Neuron (in vitro differentiated cells): ENCODE data around the gene RAB11FIP3.

Source experiments
- H2AFZ ChIP-seq: one replicate; pipeline ENCODE4 v1.6.1; 2013; ENCODE audit warnings: low read depth, mild to moderate bottlenecking, inconsistent platforms, low read length, moderate library complexity
- H3K27me3 ChIP-seq: one replicate; pipeline ENCODE4 v1.6.1; 2013; ENCODE audit warnings: low read length; ENCODE audit not compliant: insufficient read depth
- H3K36me3 ChIP-seq: one replicate; pipeline ENCODE4 v1.6.1; 2013; ENCODE audit warnings: low read length; ENCODE audit not compliant: insufficient read depth
- H3K4me1 ChIP-seq: one replicate; pipeline ENCODE4 v1.6.1; 2013; ENCODE audit warnings: low read length; ENCODE audit not compliant: insufficient read depth
- H3K4me3 ChIP-seq: 2 replicates; pipeline ENCODE4 v1.5.1; 2013; ENCODE audit warnings: mild to moderate bottlenecking, low read length, moderate library complexity
- H3K9me3 ChIP-seq: one replicate; pipeline ENCODE4 v1.6.1; 2013; ENCODE audit warnings: low read length

Gene RAB11FIP3

DNA sequence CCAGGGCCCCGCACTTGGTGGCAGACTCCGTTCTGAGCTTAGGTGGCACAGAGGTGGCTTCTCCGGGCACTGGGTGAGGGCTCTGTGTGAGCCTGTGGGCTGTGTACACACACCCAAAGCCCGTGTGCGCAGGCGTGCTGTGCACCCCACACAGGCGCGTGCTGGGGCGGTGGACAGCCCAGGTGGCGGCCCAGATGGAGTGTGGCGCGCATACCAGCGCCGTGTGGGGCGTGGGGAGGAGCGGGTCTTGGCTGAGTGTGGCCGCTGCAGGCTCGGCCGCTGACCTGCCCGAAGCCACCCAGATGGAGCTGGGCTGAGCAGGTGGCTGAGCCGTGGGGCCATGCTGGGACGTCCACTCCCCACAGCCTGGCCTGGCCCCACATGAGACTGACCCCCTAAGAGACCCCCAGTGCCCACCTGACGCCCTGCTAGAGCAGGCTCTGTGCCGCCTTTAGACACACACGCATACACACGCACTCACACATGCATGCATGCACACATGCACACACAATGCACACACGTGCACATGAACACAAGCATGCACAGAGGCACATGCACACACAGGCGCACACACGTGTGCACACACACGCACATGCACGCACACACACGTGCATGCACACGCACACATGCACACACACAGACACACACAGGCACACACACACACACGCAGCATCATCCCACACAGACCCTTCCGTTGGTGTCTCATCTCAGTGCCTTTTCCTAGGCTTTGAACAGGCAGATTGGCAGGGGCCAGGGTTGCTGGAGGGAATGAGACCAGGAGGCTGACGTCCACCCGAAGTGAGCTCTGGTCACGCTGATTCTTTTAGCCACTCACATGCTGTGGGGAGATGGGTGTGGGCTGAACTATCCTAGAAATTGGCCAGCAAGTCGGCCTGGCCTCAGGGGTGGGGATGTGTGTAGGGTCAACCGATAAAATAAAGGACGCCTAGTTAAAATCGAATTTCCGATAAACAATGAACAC is 136.8 kb downstream of the RAB11FIP3 start:
- Histone ChIP-seq H3K4me3 (no peak overlapping the region), H3K9me3 (no peaks in the 10 kb centered on the region), H3K4me1 (peaks cover 32% of the 10 kb centered on the region), H2AFZ (no peak overlapping the region), H3K27me3 (peaks cover 41% of the 10 kb centered on the region), H3K36me3 (no peaks in the 10 kb centered on the region)

DNA sequence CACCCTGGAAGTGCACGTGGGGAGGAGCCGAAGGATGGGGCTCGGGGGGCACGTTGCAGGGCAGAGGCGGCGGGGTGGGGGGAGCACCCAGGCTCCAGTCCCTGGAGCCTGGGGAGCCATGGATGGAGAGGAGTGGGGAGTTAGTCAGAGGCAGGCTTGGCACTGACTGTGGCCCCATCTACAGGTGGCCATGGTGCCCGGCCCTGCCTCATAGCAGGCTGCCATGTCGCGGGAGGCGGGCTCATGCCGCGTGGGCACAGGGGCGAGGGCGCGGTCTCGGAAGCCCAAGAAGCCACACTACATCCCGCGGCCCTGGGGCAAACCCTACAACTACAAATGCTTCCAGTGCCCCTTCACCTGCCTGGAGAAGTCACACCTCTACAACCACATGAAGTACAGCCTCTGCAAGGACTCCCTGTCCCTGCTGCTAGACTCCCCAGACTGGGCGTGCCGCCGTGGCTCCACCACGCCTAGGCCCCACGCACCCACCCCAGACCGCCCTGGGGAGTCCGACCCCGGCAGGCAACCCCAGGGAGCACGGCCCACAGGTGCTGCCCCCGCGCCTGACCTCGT is 137.7 kb downstream of the RAB11FIP3 start:
- Histone ChIP-seq H3K27me3 (peaks cover 39% of the 10 kb centered on the region), H3K9me3 (no peaks in the 10 kb centered on the region), H3K36me3 (no peaks in the 10 kb centered on the region), H3K4me3 (no peak overlapping the region), H3K4me1 (peaks cover 32% of the 10 kb centered on the region), H2AFZ (no peak overlapping the region)

DNA sequence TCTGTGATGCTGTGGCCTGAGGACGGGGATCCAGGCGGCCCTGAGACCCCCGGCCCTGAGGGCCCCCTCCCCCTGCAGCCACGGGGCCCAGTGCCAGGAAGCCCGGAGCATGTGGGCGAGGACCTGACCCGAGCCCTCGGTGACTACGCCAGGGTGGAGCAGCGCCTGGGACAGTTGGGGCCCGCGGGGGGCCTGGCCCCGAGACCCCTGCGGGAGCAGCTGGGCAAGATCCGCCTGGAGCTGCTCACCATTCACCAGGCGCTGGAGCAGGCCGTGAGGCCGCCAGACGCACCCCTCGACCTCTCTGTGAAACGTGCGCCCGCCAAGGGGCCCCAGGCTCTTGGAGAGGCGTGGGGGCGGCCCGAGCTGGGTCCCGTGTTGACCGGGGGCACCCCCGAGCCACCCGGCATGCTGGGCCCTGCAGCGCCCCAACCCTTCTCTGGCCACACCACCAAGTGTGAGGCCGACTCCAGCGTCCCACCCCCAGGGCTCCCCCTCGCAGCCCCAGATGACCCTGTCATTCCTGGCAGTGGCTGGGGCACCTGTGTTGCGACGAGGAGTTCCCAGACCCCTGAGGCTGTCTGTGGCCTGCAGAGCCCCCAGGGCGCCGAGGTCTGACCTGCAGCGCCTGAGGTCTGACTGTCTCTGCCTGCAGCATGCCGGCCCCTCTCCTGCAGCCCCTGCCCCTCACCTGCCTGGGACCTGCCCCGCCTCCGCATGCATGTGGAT is 139.4 kb downstream of the RAB11FIP3 start:
- Histone ChIP-seq H3K36me3 (no peaks in the 10 kb centered on the region), H3K4me1 (peaks cover 34% of the 10 kb centered on the region), H3K27me3 (peaks cover 22% of the 10 kb centered on the region), H3K9me3 (no peaks in the 10 kb centered on the region), H3K4me3 (no peak overlapping the region), H2AFZ (no peak overlapping the region)

DNA sequence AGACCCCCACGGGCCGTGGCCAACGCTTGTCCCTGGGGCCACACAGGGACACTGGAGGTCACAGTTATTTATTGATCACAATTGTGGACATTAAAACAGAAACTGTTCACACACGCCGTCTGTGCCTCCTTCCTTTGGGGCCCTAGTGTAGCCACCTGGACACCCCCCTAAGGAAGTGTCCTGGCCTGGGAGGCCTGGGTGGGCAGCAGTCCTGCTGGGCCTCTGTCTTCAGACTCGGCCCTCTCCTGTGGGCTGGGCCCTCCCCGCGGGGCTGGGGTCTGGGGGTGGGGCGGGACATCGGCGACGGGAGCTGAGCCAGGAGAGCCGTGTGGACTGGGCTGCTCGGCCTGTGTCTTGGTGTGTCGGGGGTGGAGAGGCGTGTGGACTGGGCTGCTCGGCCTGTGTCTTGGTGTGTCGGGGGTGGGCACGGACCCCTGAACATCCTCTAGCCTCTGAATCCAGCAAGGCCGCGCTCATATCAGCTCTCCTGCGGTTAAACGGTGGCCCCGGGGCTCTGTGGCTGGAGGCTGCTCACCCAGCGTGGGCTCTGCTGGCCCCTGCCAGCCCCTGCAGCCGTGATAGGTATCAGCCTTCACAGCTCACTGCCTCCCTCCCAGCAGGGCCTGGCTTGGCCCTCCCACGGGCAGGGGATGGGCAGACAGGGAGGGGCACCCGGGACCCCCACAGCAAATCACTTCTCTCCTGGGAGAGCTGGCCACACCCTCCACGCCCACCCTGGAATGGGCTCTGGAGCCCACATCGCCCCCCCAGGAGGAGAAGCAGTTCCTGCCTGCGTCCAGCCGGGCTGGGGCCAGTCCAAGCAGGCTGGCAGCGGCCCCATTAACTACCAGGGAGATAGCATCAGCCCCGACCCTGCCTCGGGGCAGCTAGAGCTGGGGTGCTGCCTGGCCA is 140.2 kb downstream of the RAB11FIP3 start:
- Histone ChIP-seq H3K4me1 (peaks cover 35% of the 10 kb centered on the region), H2AFZ (no peak overlapping the region), H3K27me3 (peaks cover 20% of the 10 kb centered on the region), H3K36me3 (no peaks in the 10 kb centered on the region), H3K4me3 (no peak overlapping the region), H3K9me3 (no peaks in the 10 kb centered on the region)

DNA sequence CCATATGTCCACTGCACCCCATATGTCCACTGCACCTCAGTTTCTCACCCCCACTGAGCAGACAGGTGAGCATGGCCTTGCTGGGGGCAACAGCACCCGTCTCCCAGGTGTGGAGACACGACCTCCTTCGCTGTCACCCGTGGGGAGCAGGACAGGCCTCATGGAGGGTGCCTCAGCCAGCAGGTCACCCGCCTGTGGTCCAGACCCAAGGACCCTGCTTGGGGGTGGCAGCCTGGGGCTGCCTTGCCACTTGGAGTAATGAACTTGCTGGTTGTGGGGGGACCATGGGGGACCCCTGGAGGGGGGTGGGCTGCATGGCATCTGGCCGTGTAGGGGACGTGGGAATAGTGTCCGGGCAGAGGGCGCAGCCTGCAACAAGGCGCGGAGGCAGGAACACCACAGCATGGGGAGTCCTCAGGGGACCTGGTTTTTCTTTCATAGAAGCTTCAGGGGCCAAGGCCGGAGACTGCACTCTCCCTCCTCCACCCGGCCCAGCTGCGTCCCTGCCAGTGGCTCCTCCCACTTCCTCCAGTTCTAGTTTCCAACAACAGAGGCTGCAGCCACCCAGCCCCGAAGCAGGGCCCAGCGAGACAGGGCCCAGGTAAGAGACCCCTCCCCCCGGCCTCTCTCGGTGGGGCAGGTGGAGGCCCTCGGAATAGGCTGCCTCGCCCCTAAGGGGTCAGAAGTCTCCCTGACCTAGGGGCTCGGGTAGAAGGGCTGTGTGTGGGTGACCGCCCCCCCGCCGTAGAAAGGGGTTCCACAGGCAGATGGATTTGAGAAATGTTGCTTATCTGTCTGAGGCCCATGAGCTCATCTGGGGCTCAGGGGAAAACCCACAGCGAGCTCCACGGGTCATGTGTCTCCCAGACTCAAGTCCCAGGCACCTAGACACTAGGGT is 141.3 kb downstream of the RAB11FIP3 start, which contains the start of gene NHLRC4:
Gene NHLRC4 (plus strand): TSS at position 531 of the 898 bp plus-strand sequence. CDS start 1,043 bp downstream, outside the sequence.
- peaks cover 41% of the 10 kb centered on the region for H3K4me1 ChIP-seq
- no peaks in the 10 kb centered on the region for H3K36me3 ChIP-seq
- no peak within 1 kb of the TSS for H2AFZ ChIP-seq
- no peaks in the 10 kb centered on the region for H3K9me3 ChIP-seq
- peaks cover 11% of the 10 kb centered on the region for H3K27me3 ChIP-seq
- no peak within 1 kb of the TSS for H3K4me3 ChIP-seq

DNA sequence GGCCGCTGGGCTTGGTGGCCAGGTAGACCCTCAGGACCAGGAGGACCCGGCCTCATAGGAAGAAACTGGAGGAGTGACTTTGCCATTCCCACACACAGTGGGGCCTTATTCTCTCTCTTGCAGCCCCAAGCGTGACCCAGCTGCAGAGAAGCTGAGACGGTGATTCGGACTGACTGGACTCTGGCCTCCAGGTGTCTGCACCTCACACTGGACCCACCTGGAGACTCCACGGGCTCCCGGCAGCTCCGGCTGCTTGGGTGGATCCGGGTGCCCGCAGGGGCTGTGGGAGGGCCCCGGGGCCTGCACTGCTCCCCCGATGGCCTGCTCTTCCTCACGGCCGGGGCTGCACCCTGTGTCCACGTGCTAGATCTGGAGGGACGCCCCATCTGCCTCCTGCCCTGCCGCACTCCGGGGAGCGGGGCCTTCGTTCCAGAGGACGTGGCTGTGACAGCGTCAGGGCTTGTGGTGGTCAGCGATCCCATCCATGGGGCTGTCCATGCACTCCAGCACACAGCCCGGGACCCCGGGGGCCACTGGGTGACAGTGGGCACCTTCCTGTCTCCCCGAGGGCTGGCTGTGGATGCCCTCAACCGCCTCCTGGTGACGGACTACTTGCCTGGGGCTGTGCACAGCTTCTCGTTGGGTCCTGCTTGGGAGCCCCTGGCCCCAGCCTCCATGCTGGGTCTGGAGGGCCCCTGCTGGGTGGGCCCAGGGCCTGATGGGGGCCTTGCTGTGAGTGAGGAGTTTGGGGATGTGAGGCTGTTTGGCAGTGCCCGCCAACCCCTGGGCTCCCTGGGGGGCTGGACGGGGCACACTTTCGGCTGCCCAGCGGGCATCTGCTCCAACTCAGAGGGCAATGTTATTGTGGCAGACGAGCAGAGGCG is 142.2 kb downstream of the RAB11FIP3 start:
- H3K4me1 ChIP-seq = peaks cover 41% of the 10 kb centered on the region
- H2AFZ ChIP-seq = no peak overlapping the region
- peaks cover 2% of the 10 kb centered on the region for H3K27me3 ChIP-seq
- H3K4me3 ChIP-seq = no peak overlapping the region
- no peaks in the 10 kb centered on the region for H3K36me3 ChIP-seq
- H3K9me3 ChIP-seq = no peaks in the 10 kb centered on the region

DNA sequence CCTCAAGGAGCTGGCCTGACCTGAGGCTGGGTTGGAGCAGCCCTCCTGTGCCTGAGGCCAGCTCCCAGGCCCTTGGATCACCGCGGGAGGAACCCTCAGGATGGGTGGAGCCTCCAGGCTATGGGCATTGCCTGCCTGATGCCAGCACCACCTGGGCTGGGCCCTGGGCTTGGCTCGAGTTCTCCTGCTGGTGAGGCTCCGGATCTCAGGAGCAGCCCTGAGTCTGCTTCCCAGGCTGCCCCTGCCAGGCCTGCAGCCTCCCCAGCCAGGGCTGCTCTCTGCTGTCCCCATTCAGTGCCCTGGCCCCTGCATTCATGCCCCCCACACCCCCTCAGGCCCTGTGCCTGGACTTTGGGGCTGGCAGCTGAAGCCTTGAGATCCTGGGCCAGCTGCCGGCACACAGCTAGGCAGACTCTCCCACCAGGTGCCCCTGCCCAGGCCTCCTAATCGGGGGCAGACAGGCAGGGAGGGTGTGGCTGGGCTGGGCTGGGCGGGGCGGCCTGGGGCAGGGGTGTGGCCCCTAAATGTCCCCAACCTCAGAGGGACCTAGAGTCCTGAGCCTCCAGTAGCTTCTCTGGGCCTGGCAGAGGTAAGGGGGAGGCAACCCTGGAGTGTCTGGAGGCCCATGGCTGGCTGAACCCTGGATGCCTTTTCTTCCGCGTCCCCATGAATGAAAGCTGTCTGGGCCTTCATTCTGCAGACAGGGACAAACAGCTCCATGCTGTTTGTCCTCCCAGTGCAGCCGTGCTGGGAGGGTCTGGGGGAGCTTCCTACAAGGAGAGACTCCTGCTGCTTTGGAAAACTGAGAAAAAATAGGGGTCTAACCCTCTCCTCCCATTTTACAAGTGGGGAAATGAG is 143.2 kb downstream of the RAB11FIP3 start:
- H3K4me3 ChIP-seq = peak overlapping the region; percentile 72
- H2AFZ ChIP-seq = peak overlapping the region; percentile 88
- H3K27me3 ChIP-seq = no peaks in the 10 kb centered on the region
- H3K9me3 ChIP-seq = no peaks in the 10 kb centered on the region
- no peaks in the 10 kb centered on the region for H3K36me3 ChIP-seq
- H3K4me1 ChIP-seq = peaks cover 41% of the 10 kb centered on the region

DNA sequence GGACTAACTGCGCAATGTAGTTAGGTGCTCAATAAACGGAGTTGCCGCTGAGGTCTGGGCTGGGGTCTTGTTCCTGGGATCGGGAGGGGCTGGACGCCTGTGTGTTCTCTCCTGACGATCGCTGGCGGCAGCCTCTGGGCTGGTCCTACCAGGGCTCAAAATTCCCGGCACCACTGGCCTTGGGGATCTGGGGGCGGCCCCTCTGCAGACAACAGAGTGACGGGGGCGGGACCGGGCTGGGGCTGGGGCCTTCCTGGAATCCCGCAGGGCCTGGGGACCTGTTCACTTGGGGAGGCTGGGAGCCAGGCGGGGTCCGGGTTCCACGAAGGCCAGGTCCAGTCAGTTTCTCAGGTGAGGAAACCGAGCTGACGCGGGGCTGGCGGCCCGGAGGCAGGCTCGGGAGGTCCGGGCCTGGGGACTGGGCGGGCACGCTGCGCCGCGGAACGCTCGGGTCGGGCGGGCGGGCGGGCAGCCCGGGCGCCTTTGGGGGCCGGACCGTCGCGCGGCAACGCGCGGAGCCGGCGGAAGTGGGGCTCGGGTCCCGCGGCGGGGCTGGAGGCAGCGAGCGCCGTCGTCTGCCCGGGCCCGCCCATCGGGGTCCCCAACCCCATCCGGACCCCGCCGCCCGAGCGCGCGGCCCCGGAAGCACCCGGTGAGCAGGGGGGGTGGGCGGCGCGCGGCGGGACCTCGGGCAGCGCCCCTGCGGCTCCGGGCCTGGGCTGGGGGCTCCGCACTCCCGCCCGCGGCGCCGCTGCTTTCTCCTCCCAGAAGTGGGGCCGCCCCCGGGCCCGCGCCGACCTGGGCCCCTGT is 144.2 kb downstream of the RAB11FIP3 start, which contains the start of gene PIGQ:
Gene PIGQ (plus strand): TSS at position 524 of the 810 bp plus-strand sequence. CDS start 4,107 bp downstream, outside the sequence.
- Histone ChIP-seq H3K9me3 (no peaks in the 10 kb centered on the region), H3K4me3 (peak within 1 kb of the TSS; percentile 72), H2AFZ (peak within 1 kb of the TSS; percentile 88), H3K27me3 (no peaks in the 10 kb centered on the region), H3K36me3 (peaks cover 8% of the 10 kb centered on the region), H3K4me1 (peaks cover 40% of the 10 kb centered on the region)
